ENCODE results near the gene FAIM. TPM values are rescaled to one million over a fixed set of nuclear protein-coding genes. Genes with fewer than 3 reads are reported as not detected.

FAIM gene
- total RNA-seq, 5 donors from 2014 or later (not counting 1 experiment from before 2014, with no cell fraction given): 2.9 to 4.8 (median 3.0) TPM

GRCh38 chr3:138657508-138657907 lies 48.9 kb downstream of the FAIM start:
- Histone ChIP-seq H3K27ac (ENCODE audit: low read length) (no peak overlapping the region), H3K9me3 (no peaks in the 10 kb centered on the region), H3K36me3 (ENCODE audit: control insufficient read depth in 2 of 2, extremely low read depth in 1 of 2, insufficient read depth in 1 of 2, low read length in 1 of 2) (peaks cover 7 to 38% of the 10 kb centered on the region in 2 donors), H3K4me3 (ENCODE audit: control insufficient read depth in 1 of 2, extremely low read depth in 1 of 2, low read length in 1 of 2) (no peak overlapping the region), H3K4me1 (ENCODE audit: control insufficient read depth in 1 of 2, extremely low read depth in 1 of 2, insufficient read depth in 2 of 2, low read length in 2 of 2) (no peaks in the 10 kb centered on the region), H3K27me3 (replicated peaks in 1 of 2; ENCODE audit: control insufficient read depth in 2 of 2, extremely low read depth in 1 of 2, insufficient read depth in 2 of 2, low read length in 1 of 2) (no peaks in the 10 kb centered on the region)
- DNase-seq (no peak), ATAC-seq (replicated peaks in 1 of 4) (no peak)
- POLR2A ChIA-PET: interaction anchor here in 1 of 2 donors (0.6 kb wide), 1 partner anchor 273 kb away, joined by 4 read pairs; no protein-coding TSS in a partner anchor
- Mint-ChIP-seq H3K9me3 (no peaks in the 10 kb centered on the region), H3K27ac (no peak overlapping the region), H3K4me1 (no peaks in the 10 kb centered on the region), H3K4me3 (no peak overlapping the region), H3K27me3 (no peaks in the 10 kb centered on the region), H3K36me3 (peaks cover 71% of the 10 kb centered on the region)
- CTCF ChIA-PET: no interaction called here
- WGBS (ENCODE audit: insufficient coverage): no CpG with 5 or more reads among the region's 2 CpGs

- Mint-ChIP-seq H3K27ac (no peak overlapping the region), H3K4me1 (peaks cover 0 to 6% (median 0%) of the 10 kb centered on the region in 3 donors), H3K27me3 (no peaks in the 10 kb centered on the region), H3K4me3 (no peak overlapping the region), H3K9me3 (no peaks in the 10 kb centered on the region), H3K36me3 (peaks cover 72% of the 10 kb centered on the region)
- CTCF ChIA-PET: no interaction called here
- POLR2A ChIA-PET: no interaction called here
- ATAC-seq (replicated peaks in 1 of 4) (no peak), DNase-seq (no peak)
- no CpG with 5 or more reads among the region's 1 CpG for WGBS (ENCODE audit: insufficient coverage)
- Histone ChIP-seq H3K27me3 (replicated peaks in 1 of 2; ENCODE audit: control insufficient read depth in 2 of 2, extremely low read depth in 1 of 2, insufficient read depth in 2 of 2, low read length in 1 of 2) (no peaks in the 10 kb centered on the region), H3K36me3 (ENCODE audit: control insufficient read depth in 2 of 2, extremely low read depth in 1 of 2, insufficient read depth in 1 of 2, low read length in 1 of 2) (peaks cover 6 to 30% of the 10 kb centered on the region in 2 donors), H3K4me3 (ENCODE audit: control insufficient read depth in 1 of 2, extremely low read depth in 1 of 2, low read length in 1 of 2) (no peak overlapping the region), H3K9me3 (no peaks in the 10 kb centered on the region), H3K27ac (ENCODE audit: low read length) (no peak overlapping the region), H3K4me1 (ENCODE audit: control insufficient read depth in 1 of 2, extremely low read depth in 1 of 2, insufficient read depth in 2 of 2, low read length in 2 of 2) (no peaks in the 10 kb centered on the region)
Observed at GRCh38 chr3:138668107-138668506, 59.5 kb downstream of the FAIM start.

GRCh38 chr3:138670407-138670806 lies 61.8 kb downstream of the FAIM start:
- Histone ChIP-seq H3K9me3 (peaks cover 4% of the 10 kb centered on the region), H3K4me3 (ENCODE audit: control insufficient read depth in 1 of 2, extremely low read depth in 1 of 2, low read length in 1 of 2) (no peak overlapping the region), H3K27me3 (replicated peaks in 1 of 2; ENCODE audit: control insufficient read depth in 2 of 2, extremely low read depth in 1 of 2, insufficient read depth in 2 of 2, low read length in 1 of 2) (no peaks in the 10 kb centered on the region), H3K36me3 (ENCODE audit: control insufficient read depth in 2 of 2, extremely low read depth in 1 of 2, insufficient read depth in 1 of 2, low read length in 1 of 2) (peaks cover 10 to 20% of the 10 kb centered on the region in 2 donors), H3K4me1 (ENCODE audit: control insufficient read depth in 1 of 2, extremely low read depth in 1 of 2, insufficient read depth in 2 of 2, low read length in 2 of 2) (no peaks in the 10 kb centered on the region), H3K27ac (ENCODE audit: low read length) (no peak overlapping the region)
- Mint-ChIP-seq H3K36me3 (peaks cover 71% of the 10 kb centered on the region), H3K4me3 (no peak overlapping the region), H3K9me3 (peaks cover 0 to 6% (median 5%) of the 10 kb centered on the region in 3 donors), H3K4me1 (peaks cover 0 to 6% (median 0%) of the 10 kb centered on the region in 3 donors), H3K27ac (no peak overlapping the region), H3K27me3 (no peaks in the 10 kb centered on the region)
- ChIA-PET CTCF (interaction anchor here (0.7 to 1.0 kb wide), 2 partner anchors 9 to 76 kb away, joined by 3 to 4 read pairs; no protein-coding TSS in a partner anchor), POLR2A (interaction anchor here in 1 of 2 donors (0.6 kb wide), 2 partner anchors 78 to 675 kb away, joined by 3 to 12 read pairs; no protein-coding TSS in a partner anchor)
- DNase-seq (no peak), ATAC-seq (replicated peaks in 1 of 4) (no peak)

GRCh38 chr3:138673641-138674530 lies 65.3 kb downstream of the FAIM start:
- POLR2A ChIA-PET: no interaction called here
- H3K4me3 Mint-ChIP-seq: no peak overlapping the region
- WGBS (ENCODE audit: insufficient coverage): 93% methylated on average over 1 of the region's 4 CpGs

GRCh38 chr3:138675393-138675792 lies 66.8 kb downstream of the FAIM start:
- H3K4me3 ChIP-seq (ENCODE audit: control insufficient read depth in 1 of 2, extremely low read depth in 1 of 2, low read length in 1 of 2): no peak overlapping the region
- no peak overlapping the region for H3K27ac ChIP-seq (ENCODE audit: low read length)
- peaks cover 10 to 14% of the 10 kb centered on the region in 2 donors for H3K36me3 ChIP-seq (ENCODE audit: control insufficient read depth in 2 of 2, extremely low read depth in 1 of 2, insufficient read depth in 1 of 2, low read length in 1 of 2)
- no peaks in the 10 kb centered on the region for H3K27me3 ChIP-seq (replicated peaks in 1 of 2; ENCODE audit: control insufficient read depth in 2 of 2, extremely low read depth in 1 of 2, insufficient read depth in 2 of 2, low read length in 1 of 2)
- Mint-ChIP-seq H3K4me3 (peak overlapping the region in 1 of 3 donors; percentile 21), H3K27me3 (no peaks in the 10 kb centered on the region), H3K9me3 (peaks cover 0 to 14% (median 13%) of the 10 kb centered on the region in 3 donors), H3K4me1 (peaks cover 0 to 6% (median 0%) of the 10 kb centered on the region in 3 donors), H3K27ac (no peak overlapping the region), H3K36me3 (peaks cover 71% of the 10 kb centered on the region)
- ATAC-seq (replicated peaks in 1 of 4): no peak
- ChIA-PET CTCF (no interaction called here), POLR2A (no interaction called here)
- DNase-seq: no peak
- no peaks in the 10 kb centered on the region for H3K4me1 ChIP-seq (ENCODE audit: control insufficient read depth in 1 of 2, extremely low read depth in 1 of 2, insufficient read depth in 2 of 2, low read length in 2 of 2)
- peaks cover 9% of the 10 kb centered on the region for H3K9me3 ChIP-seq
- WGBS (ENCODE audit: insufficient coverage): no CpG with 5 or more reads among the region's 1 CpG

More at GRCh38 chr3:138673641-138674530, 65.3 kb downstream of the FAIM start:
- H3K9me3 ChIP-seq: peaks cover 9% of the 10 kb centered on the region
- no peak overlapping the region for H3K4me3 ChIP-seq (ENCODE audit: control insufficient read depth in 1 of 2, extremely low read depth in 1 of 2, low read length in 1 of 2)
- H3K27ac ChIP-seq (ENCODE audit: low read length): no peak overlapping the region
- no peak overlapping the region for H3K27ac Mint-ChIP-seq
- CTCF ChIA-PET: no interaction called here
- H3K9me3 Mint-ChIP-seq: peaks cover 0 to 14% (median 13%) of the 10 kb centered on the region in 3 donors
- no peaks in the 10 kb centered on the region for H3K4me1 ChIP-seq (ENCODE audit: control insufficient read depth in 1 of 2, extremely low read depth in 1 of 2, insufficient read depth in 2 of 2, low read length in 2 of 2)
- peaks cover 0 to 6% (median 0%) of the 10 kb centered on the region in 3 donors for H3K4me1 Mint-ChIP-seq
- DNase-seq (no peak), ATAC-seq (replicated peaks in 1 of 4) (no peak)
- no peaks in the 10 kb centered on the region for H3K27me3 ChIP-seq (replicated peaks in 1 of 2; ENCODE audit: control insufficient read depth in 2 of 2, extremely low read depth in 1 of 2, insufficient read depth in 2 of 2, low read length in 1 of 2)
- peaks cover 10 to 14% of the 10 kb centered on the region in 2 donors for H3K36me3 ChIP-seq (ENCODE audit: control insufficient read depth in 2 of 2, extremely low read depth in 1 of 2, insufficient read depth in 1 of 2, low read length in 1 of 2)
- peaks cover 82% of the 10 kb centered on the region for H3K36me3 Mint-ChIP-seq
- H3K27me3 Mint-ChIP-seq: no peaks in the 10 kb centered on the region

- CTCF ChIA-PET: no interaction called here
Observed at GRCh38 chr3:138678086-138678485, 69.5 kb downstream of the FAIM start.

More at GRCh38 chr3:138678086-138678485, 69.5 kb downstream of the FAIM start:
- H3K4me1 ChIP-seq (ENCODE audit: control insufficient read depth in 1 of 2, extremely low read depth in 1 of 2, insufficient read depth in 2 of 2, low read length in 2 of 2): no peaks in the 10 kb centered on the region
- H3K27me3 ChIP-seq (replicated peaks in 1 of 2; ENCODE audit: control insufficient read depth in 2 of 2, extremely low read depth in 1 of 2, insufficient read depth in 2 of 2, low read length in 1 of 2): no peaks in the 10 kb centered on the region
- no peaks in the 10 kb centered on the region for H3K27me3 Mint-ChIP-seq
- no CpG with 5 or more reads among the region's 1 CpG for WGBS (ENCODE audit: insufficient coverage)
- peaks cover 9% of the 10 kb centered on the region for H3K9me3 ChIP-seq
- H3K9me3 Mint-ChIP-seq: peaks cover 0 to 14% (median 13%) of the 10 kb centered on the region in 3 donors
- H3K4me3 Mint-ChIP-seq: no peak overlapping the region
- H3K4me3 ChIP-seq (ENCODE audit: control insufficient read depth in 1 of 2, extremely low read depth in 1 of 2, low read length in 1 of 2): no peak overlapping the region
- no peak for DNase-seq
- no peak overlapping the region for H3K27ac ChIP-seq (ENCODE audit: low read length)
- POLR2A ChIA-PET: no interaction called here
- no peak overlapping the region for H3K27ac Mint-ChIP-seq
- no peak for ATAC-seq (replicated peaks in 1 of 4)
- peaks cover 70% of the 10 kb centered on the region for H3K36me3 Mint-ChIP-seq
- peaks cover 0 to 2% (median 0%) of the 10 kb centered on the region in 3 donors for H3K4me1 Mint-ChIP-seq
- peaks cover 10 to 25% of the 10 kb centered on the region in 2 donors for H3K36me3 ChIP-seq (ENCODE audit: control insufficient read depth in 2 of 2, extremely low read depth in 1 of 2, insufficient read depth in 1 of 2, low read length in 1 of 2)

Measured in T-cell (primary cell).